ENCODE measurements around the gene TAX1BP1.

The TAX1BP1 gene

GRCh38 chr7:27782849-27783248 is 42.9 kb downstream of the TAX1BP1 start:
- Histone ChIP-seq H4K5ac (ENCODE audit: low read length) (no peak overlapping the region), H2BK5ac (ENCODE audit: low read length) (no peak overlapping the region)
- WGBS (ENCODE audit: extremely low coverage, insufficient coverage, low lambda C conversion rate), result no CpG with 5 or more reads among the region's 2 CpGs

GRCh38 chr7:27784399-27785053 is 44.6 kb downstream of the TAX1BP1 start:
- Histone ChIP-seq H2BK5ac (ENCODE audit: low read length) (no peak overlapping the region), H3K79me1 (ENCODE audit: low read length) (no peaks in the 10 kb centered on the region), H3K4me1 (ENCODE audit: control insufficient read depth, low read depth, low read length) (no peaks in the 10 kb centered on the region), H4K5ac (ENCODE audit: low read length) (no peak overlapping the region), H3K79me2 (ENCODE audit: control insufficient read depth, insufficient read depth, low read length) (no peaks in the 10 kb centered on the region), H4K8ac (ENCODE audit: low read depth, low read length) (no peak overlapping the region), H3K36me3 (ENCODE audit: control insufficient read depth, insufficient read depth, low read length) (no peaks in the 10 kb centered on the region), H3K56ac (ENCODE audit: low read length) (no peak overlapping the region), H3K23ac (ENCODE audit: low read length) (no peak overlapping the region), H3K9ac (ENCODE audit: low read length) (no peak overlapping the region), H3K27ac (ENCODE audit: low read depth, low read length) (no peak overlapping the region), H3K27me3 (ENCODE audit: insufficient read depth, low read length, poor library complexity) (no peaks in the 10 kb centered on the region), H2BK15ac (replicated peaks; ENCODE audit: low read depth) (no peak overlapping the region), H2AK5ac (ENCODE audit: low read length) (no peak overlapping the region), H3K4ac (ENCODE audit: low read depth, low read length) (no peak overlapping the region), H3K4me2 (ENCODE audit: low read length) (no peak overlapping the region), H3K18ac (ENCODE audit: low read length) (no peak overlapping the region), H2BK120ac (ENCODE audit: low read depth, low read length) (no peak overlapping the region), H3K4me3 (ENCODE audit: low read length) (no peak overlapping the region)
- WGBS (ENCODE audit: extremely low coverage, insufficient coverage, low lambda C conversion rate), result no CpG with 5 or more reads among the region's 6 CpGs
- peak; percentile 58 for DNase-seq

More at GRCh38 chr7:27782849-27783248, 42.9 kb downstream of the TAX1BP1 start:
- Histone ChIP-seq H3K4me3 (ENCODE audit: low read length) (no peak overlapping the region), H3K18ac (ENCODE audit: low read length) (no peak overlapping the region), H3K4me2 (ENCODE audit: low read length) (no peak overlapping the region), H3K27me3 (ENCODE audit: insufficient read depth, low read length, poor library complexity) (no peaks in the 10 kb centered on the region), H3K36me3 (ENCODE audit: control insufficient read depth, insufficient read depth, low read length) (no peaks in the 10 kb centered on the region), H3K4ac (ENCODE audit: low read depth, low read length) (no peak overlapping the region), H3K23ac (ENCODE audit: low read length) (no peak overlapping the region), H2AK5ac (ENCODE audit: low read length) (no peak overlapping the region), H2BK15ac (replicated peaks; ENCODE audit: low read depth) (no peak overlapping the region), H3K4me1 (ENCODE audit: control insufficient read depth, low read depth, low read length) (no peaks in the 10 kb centered on the region), H3K27ac (ENCODE audit: low read depth, low read length) (no peak overlapping the region), H4K8ac (ENCODE audit: low read depth, low read length) (no peak overlapping the region), H3K79me2 (ENCODE audit: control insufficient read depth, insufficient read depth, low read length) (no peaks in the 10 kb centered on the region), H2BK120ac (ENCODE audit: low read depth, low read length) (no peak overlapping the region), H3K9ac (ENCODE audit: low read length) (no peak overlapping the region), H3K56ac (ENCODE audit: low read length) (no peak overlapping the region), H3K79me1 (ENCODE audit: low read length) (no peaks in the 10 kb centered on the region)
- no peak for DNase-seq

GRCh38 chr7:27788437-27788836 is 48.5 kb downstream of the TAX1BP1 start:
- Histone ChIP-seq H3K23ac (ENCODE audit: low read length) (no peak overlapping the region), H4K8ac (ENCODE audit: low read depth, low read length) (no peak overlapping the region), H3K4me2 (ENCODE audit: low read length) (no peak overlapping the region), H3K27ac (ENCODE audit: low read depth, low read length) (no peak overlapping the region), H3K18ac (ENCODE audit: low read length) (no peak overlapping the region), H3K79me2 (ENCODE audit: control insufficient read depth, insufficient read depth, low read length) (no peaks in the 10 kb centered on the region), H3K36me3 (ENCODE audit: control insufficient read depth, insufficient read depth, low read length) (peaks cover 2% of the 10 kb centered on the region), H3K9ac (ENCODE audit: low read length) (no peak overlapping the region), H3K79me1 (ENCODE audit: low read length) (no peaks in the 10 kb centered on the region), H4K5ac (ENCODE audit: low read length) (no peak overlapping the region), H3K4me1 (ENCODE audit: control insufficient read depth, low read depth, low read length) (no peaks in the 10 kb centered on the region), H3K4ac (ENCODE audit: low read depth, low read length) (no peak overlapping the region), H2BK15ac (replicated peaks; ENCODE audit: low read depth) (no peak overlapping the region), H3K4me3 (ENCODE audit: low read length) (no peak overlapping the region), H2AK5ac (ENCODE audit: low read length) (no peak overlapping the region), H2BK120ac (ENCODE audit: low read depth, low read length) (no peak overlapping the region), H2BK5ac (ENCODE audit: low read length) (no peak overlapping the region), H3K56ac (ENCODE audit: low read length) (no peak overlapping the region), H3K27me3 (ENCODE audit: insufficient read depth, low read length, poor library complexity) (no peaks in the 10 kb centered on the region)
- no peak for DNase-seq

GRCh38 chr7:27793780-27794179 is 53.8 kb downstream of the TAX1BP1 start:
- Histone ChIP-seq H2AK5ac (ENCODE audit: low read length) (no peak overlapping the region), H3K9ac (ENCODE audit: low read length) (no peak overlapping the region), H3K18ac (ENCODE audit: low read length) (no peak overlapping the region), H3K79me2 (ENCODE audit: control insufficient read depth, insufficient read depth, low read length) (no peaks in the 10 kb centered on the region), H3K36me3 (ENCODE audit: control insufficient read depth, insufficient read depth, low read length) (peaks cover 2% of the 10 kb centered on the region), H3K27ac (ENCODE audit: low read depth, low read length) (no peak overlapping the region), H4K8ac (ENCODE audit: low read depth, low read length) (no peak overlapping the region), H4K5ac (ENCODE audit: low read length) (no peak overlapping the region), H3K23ac (ENCODE audit: low read length) (no peak overlapping the region), H3K56ac (ENCODE audit: low read length) (no peak overlapping the region), H2BK120ac (ENCODE audit: low read depth, low read length) (no peak overlapping the region), H3K27me3 (ENCODE audit: insufficient read depth, low read length, poor library complexity) (no peaks in the 10 kb centered on the region), H3K4me1 (ENCODE audit: control insufficient read depth, low read depth, low read length) (no peaks in the 10 kb centered on the region), H3K4ac (ENCODE audit: low read depth, low read length) (no peak overlapping the region), H3K4me2 (ENCODE audit: low read length) (no peak overlapping the region), H3K4me3 (ENCODE audit: low read length) (no peak overlapping the region), H3K79me1 (ENCODE audit: low read length) (no peaks in the 10 kb centered on the region), H2BK15ac (replicated peaks; ENCODE audit: low read depth) (no peak overlapping the region), H2BK5ac (ENCODE audit: low read length) (no peak overlapping the region)
- DNase-seq, result no peak
- WGBS (ENCODE audit: extremely low coverage, insufficient coverage, low lambda C conversion rate), result no CpG with 5 or more reads among the region's 1 CpG

GRCh38 chr7:27795977-27796376 is 56.0 kb downstream of the TAX1BP1 start:
- WGBS (ENCODE audit: extremely low coverage, insufficient coverage, low lambda C conversion rate), result no CpG with 5 or more reads among the region's 1 CpG
- Histone ChIP-seq H2BK15ac (replicated peaks; ENCODE audit: low read depth) (no peak overlapping the region), H2AK5ac (ENCODE audit: low read length) (no peak overlapping the region)

GRCh38 chr7:27799212-27799611 is 59.2 kb downstream of the TAX1BP1 start:
- H4K5ac ChIP-seq (ENCODE audit: low read length), result no peak overlapping the region
- no peaks in the 10 kb centered on the region for H3K27me3 ChIP-seq (ENCODE audit: insufficient read depth, low read length, poor library complexity)
- no peak overlapping the region for H2BK120ac ChIP-seq (ENCODE audit: low read depth, low read length)
- DNase-seq, result no peak
- no peak overlapping the region for H2BK15ac ChIP-seq (replicated peaks; ENCODE audit: low read depth)
- H3K23ac ChIP-seq (ENCODE audit: low read length), result no peak overlapping the region
- H2AK5ac ChIP-seq (ENCODE audit: low read length), result no peak overlapping the region
- H3K27ac ChIP-seq (ENCODE audit: low read depth, low read length), result no peak overlapping the region
- no peak overlapping the region for H3K56ac ChIP-seq (ENCODE audit: low read length)
- H2BK5ac ChIP-seq (ENCODE audit: low read length), result no peak overlapping the region
- no peaks in the 10 kb centered on the region for H3K4me1 ChIP-seq (ENCODE audit: control insufficient read depth, low read depth, low read length)
- no peak overlapping the region for H3K4me3 ChIP-seq (ENCODE audit: low read length)
- H3K79me2 ChIP-seq (ENCODE audit: control insufficient read depth, insufficient read depth, low read length), result no peaks in the 10 kb centered on the region
- H3K18ac ChIP-seq (ENCODE audit: low read length), result no peak overlapping the region
- H3K36me3 ChIP-seq (ENCODE audit: control insufficient read depth, insufficient read depth, low read length), result no peaks in the 10 kb centered on the region
- no peaks in the 10 kb centered on the region for H3K79me1 ChIP-seq (ENCODE audit: low read length)
- WGBS (ENCODE audit: extremely low coverage, insufficient coverage, low lambda C conversion rate), result no CpG with 5 or more reads among the region's 2 CpGs
- no peak overlapping the region for H4K8ac ChIP-seq (ENCODE audit: low read depth, low read length)
- no peak overlapping the region for H3K4me2 ChIP-seq (ENCODE audit: low read length)
- H3K9ac ChIP-seq (ENCODE audit: low read length), result no peak overlapping the region
- no peak overlapping the region for H3K4ac ChIP-seq (ENCODE audit: low read depth, low read length)

More at GRCh38 chr7:27795977-27796376, 56.0 kb downstream of the TAX1BP1 start:
- Histone ChIP-seq H3K56ac (ENCODE audit: low read length) (no peak overlapping the region), H3K79me2 (ENCODE audit: control insufficient read depth, insufficient read depth, low read length) (no peaks in the 10 kb centered on the region), H3K4me2 (ENCODE audit: low read length) (no peak overlapping the region), H2BK5ac (ENCODE audit: low read length) (no peak overlapping the region), H3K27me3 (ENCODE audit: insufficient read depth, low read length, poor library complexity) (no peaks in the 10 kb centered on the region), H3K9ac (ENCODE audit: low read length) (no peak overlapping the region), H3K23ac (ENCODE audit: low read length) (no peak overlapping the region), H3K4me3 (ENCODE audit: low read length) (no peak overlapping the region), H4K8ac (ENCODE audit: low read depth, low read length) (no peak overlapping the region), H4K5ac (ENCODE audit: low read length) (no peak overlapping the region), H3K27ac (ENCODE audit: low read depth, low read length) (no peak overlapping the region), H3K4ac (ENCODE audit: low read depth, low read length) (no peak overlapping the region), H2BK120ac (ENCODE audit: low read depth, low read length) (no peak overlapping the region), H3K36me3 (ENCODE audit: control insufficient read depth, insufficient read depth, low read length) (peaks cover 2% of the 10 kb centered on the region), H3K4me1 (ENCODE audit: control insufficient read depth, low read depth, low read length) (no peaks in the 10 kb centered on the region), H3K18ac (ENCODE audit: low read length) (no peak overlapping the region), H3K79me1 (ENCODE audit: low read length) (no peaks in the 10 kb centered on the region)
- DNase-seq, result no peak

Measured in mesendoderm (in vitro differentiated cells).